Peyer's patch (tissue), 4 donors: ENCODE results near the gene ARMH3.

Experiments
- POLR2A ChIP-seq, 2 donors: fragments of 450-650 bp; IDR thresholded peaks; one replicate each; pipeline ENCODE4 v1.5.1; 2017; ENCODE audit warnings: antibody characterized with exemption in 2 of 2, mild to moderate bottlenecking in 2 of 2, moderate library complexity in 2 of 2
- TF ChIP-seq, protein P1 (sequence below), 6 experiments: fragments of 450-650 bp in 4 of 6; fragments of 200-600 bp in 2 of 6; sonication (generic) in 1 of 6; IDR thresholded peaks; one replicate each; pipeline ENCODE4 v1.5.1; 2017 to 2019; ENCODE audit warnings: antibody characterized with exemption in 6 of 6, mild to moderate bottlenecking in 3 of 6, moderate library complexity in 1 of 6

DNA sequence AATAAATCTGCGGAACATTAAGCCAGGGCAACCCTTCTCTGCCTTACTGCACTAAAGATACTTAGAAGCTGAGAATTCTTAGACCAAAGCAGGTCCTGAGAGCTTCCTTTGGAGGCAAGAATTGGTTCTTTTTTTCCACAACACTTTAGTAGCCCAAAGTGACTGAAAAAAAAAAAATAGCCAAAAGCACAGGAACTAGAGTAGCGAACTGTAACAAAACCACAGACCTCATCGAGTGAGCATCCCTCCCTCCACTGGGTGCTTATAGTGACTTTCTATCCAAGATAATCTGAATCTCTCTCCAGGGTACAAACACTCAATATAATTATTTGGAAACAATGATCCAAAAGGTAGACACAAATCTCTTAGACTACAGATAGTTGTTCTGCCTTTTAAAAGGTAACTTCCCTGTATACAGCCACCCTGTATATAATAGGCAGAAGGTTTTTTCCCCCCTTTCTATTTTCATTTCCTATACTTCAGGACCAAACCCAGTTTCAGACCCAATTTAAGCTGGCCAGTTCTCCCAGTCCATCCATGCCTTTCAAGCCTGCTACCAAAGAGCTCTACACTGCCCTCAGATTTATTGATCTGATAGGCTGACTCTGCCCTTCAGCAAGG lies 180.8 kb downstream of the ARMH3 start:
- TF ChIP-seq POLR2A (IDR thresholded peaks at IDR 0.05), result no peak
- TF ChIP-seq, protein P1, sequence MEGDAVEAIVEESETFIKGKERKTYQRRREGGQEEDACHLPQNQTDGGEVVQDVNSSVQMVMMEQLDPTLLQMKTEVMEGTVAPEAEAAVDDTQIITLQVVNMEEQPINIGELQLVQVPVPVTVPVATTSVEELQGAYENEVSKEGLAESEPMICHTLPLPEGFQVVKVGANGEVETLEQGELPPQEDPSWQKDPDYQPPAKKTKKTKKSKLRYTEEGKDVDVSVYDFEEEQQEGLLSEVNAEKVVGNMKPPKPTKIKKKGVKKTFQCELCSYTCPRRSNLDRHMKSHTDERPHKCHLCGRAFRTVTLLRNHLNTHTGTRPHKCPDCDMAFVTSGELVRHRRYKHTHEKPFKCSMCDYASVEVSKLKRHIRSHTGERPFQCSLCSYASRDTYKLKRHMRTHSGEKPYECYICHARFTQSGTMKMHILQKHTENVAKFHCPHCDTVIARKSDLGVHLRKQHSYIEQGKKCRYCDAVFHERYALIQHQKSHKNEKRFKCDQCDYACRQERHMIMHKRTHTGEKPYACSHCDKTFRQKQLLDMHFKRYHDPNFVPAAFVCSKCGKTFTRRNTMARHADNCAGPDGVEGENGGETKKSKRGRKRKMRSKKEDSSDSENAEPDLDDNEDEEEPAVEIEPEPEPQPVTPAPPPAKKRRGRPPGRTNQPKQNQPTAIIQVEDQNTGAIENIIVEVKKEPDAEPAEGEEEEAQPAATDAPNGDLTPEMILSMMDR (IDR thresholded peaks at IDR 0.05), result no peak
